Measurements from ENCODE around the gene PTGES2. TPM values are rescaled to one million over a fixed set of nuclear protein-coding genes. Genes with fewer than 3 reads are reported as not detected.

The PTGES2 gene
- total and polyA plus RNA-seq, 9 of the 15 experiments (the other 6 are each of a cell fraction or from before 2014, with no cell fraction given), result 2.4 to 196 (median 90.1) TPM

DNA sequence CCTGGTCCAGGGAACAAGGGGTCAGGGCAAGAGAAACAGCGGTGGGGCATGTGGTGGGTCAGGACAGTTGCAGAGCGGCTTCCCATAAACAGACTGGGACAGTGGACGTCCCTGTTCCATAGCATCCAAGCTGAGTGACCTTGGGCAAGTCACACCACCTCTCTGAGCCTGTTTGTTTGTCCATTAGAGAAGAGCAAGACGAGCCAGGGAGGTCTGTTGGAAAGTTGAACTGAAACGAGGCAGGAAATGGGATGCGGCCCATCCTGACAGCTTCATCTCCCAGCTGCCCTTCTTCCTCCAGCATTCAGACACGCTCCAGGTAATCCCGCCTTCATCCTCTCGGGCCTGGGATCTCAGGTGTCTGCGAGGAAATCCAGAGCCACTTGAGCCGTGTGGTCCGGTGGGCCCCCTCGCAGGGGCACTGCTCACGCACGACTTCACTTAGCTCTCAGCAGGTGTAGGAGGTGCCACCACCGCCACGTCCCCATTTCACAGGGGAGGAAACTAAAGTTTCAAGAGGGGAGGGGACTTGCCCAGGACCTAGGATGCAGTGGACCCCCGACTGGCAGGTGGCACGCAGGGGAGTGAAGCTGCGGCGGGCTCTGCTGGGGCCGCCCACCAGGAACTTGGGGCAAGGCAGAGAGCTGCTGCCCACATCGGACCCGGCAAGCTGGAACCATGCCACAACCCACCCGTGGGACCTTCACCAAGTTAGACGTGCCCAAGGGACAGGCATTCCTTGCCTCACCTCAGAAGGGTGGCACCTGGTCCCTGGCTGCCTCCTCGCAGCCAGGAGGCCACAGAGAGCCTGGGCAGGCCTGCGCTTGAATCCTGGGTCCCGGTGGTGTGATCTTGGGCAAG lies 13.0 kb downstream of the PTGES2 start:
- H3K9ac ChIP-seq (ENCODE audit: insufficient read depth in 1 of 2, low read depth in 2 of 2, low read length in 2 of 2), result peak overlapping the region; percentile 58 to 85
- no peak for FAIRE-seq
- no peak for ATAC-seq
- POLR2A ChIA-PET, result interaction anchor here (0.6 to 2.2 kb wide), 12 partner anchors 8 to 679 kb away, joined by 3 to 14 read pairs (median 4); no protein-coding TSS in a partner anchor
- no peak for TF ChIP-seq ILK (tag; IDR thresholded peaks at IDR 0.05; ENCODE audit: borderline replicate concordance, low read depth)
- TF ChIP-seq ZNF408 (CRISPR knock-in tag; IDR thresholded peaks at IDR 0.05; ENCODE audit: low read depth), result no peak
- TF ChIP-seq TCFL5 (CRISPR knock-in tag; conservative IDR thresholded peaks at IDR 0.05), result no peak
- TF ChIP-seq BCOR (IDR thresholded peaks at IDR 0.05), result peak; percentile 46
- TF ChIP-seq ERF (CRISPR knock-in tag; IDR thresholded peaks at IDR 0.05), result no peak
- TF ChIP-seq OTX1 (CRISPR knock-in tag; IDR thresholded peaks at IDR 0.05), result no peak
- TF ChIP-seq, protein P1, sequence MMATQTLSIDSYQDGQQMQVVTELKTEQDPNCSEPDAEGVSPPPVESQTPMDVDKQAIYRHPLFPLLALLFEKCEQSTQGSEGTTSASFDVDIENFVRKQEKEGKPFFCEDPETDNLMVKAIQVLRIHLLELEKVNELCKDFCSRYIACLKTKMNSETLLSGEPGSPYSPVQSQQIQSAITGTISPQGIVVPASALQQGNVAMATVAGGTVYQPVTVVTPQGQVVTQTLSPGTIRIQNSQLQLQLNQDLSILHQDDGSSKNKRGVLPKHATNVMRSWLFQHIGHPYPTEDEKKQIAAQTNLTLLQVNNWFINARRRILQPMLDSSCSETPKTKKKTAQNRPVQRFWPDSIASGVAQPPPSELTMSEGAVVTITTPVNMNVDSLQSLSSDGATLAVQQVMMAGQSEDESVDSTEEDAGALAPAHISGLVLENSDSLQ (IDR thresholded peaks at IDR 0.05), result no peak
- no peak for TF ChIP-seq CAMTA2 (CRISPR knock-in tag; conservative IDR thresholded peaks at IDR 0.05)
- TF ChIP-seq ARID1B (IDR thresholded peaks at IDR 0.05), result no peak
- TF ChIP-seq RB1 (IDR thresholded peaks at IDR 0.05; ENCODE audit: low read depth), result no peak
- TF ChIP-seq, protein P2, sequence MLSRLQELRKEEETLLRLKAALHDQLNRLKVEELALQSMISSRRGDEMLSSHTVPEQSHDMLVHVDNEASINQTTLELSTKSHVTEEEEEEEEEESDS (CRISPR knock-in tag; IDR thresholded peaks at IDR 0.05), result no peak
- TF ChIP-seq WHSC1 (IDR thresholded peaks at IDR 0.05; ENCODE audit: low read length), result peak; percentile 15
- TF ChIP-seq RBM25 (IDR thresholded peaks at IDR 0.05; ENCODE audit: low read depth, low read length, severe bottlenecking), result peak; percentile 40
- TF ChIP-seq ZFP36 (IDR thresholded peaks at IDR 0.05; ENCODE audit: low read depth, low read length, partially characterized antibody), result peak; percentile 47
- 0 out of 2 replicates have a peak, but pooled peaks have one; percentile 38 for TF ChIP-seq ZNF232 (CRISPR knock-in tag; IDR thresholded peaks at IDR 0.05)
- no peak for TF ChIP-seq ELF2 (CRISPR knock-in tag; IDR thresholded peaks at IDR 0.05)
- TF ChIP-seq ZNF282 (CRISPR knock-in tag; IDR thresholded peaks at IDR 0.05), result no peak
- TF ChIP-seq, protein P3, sequence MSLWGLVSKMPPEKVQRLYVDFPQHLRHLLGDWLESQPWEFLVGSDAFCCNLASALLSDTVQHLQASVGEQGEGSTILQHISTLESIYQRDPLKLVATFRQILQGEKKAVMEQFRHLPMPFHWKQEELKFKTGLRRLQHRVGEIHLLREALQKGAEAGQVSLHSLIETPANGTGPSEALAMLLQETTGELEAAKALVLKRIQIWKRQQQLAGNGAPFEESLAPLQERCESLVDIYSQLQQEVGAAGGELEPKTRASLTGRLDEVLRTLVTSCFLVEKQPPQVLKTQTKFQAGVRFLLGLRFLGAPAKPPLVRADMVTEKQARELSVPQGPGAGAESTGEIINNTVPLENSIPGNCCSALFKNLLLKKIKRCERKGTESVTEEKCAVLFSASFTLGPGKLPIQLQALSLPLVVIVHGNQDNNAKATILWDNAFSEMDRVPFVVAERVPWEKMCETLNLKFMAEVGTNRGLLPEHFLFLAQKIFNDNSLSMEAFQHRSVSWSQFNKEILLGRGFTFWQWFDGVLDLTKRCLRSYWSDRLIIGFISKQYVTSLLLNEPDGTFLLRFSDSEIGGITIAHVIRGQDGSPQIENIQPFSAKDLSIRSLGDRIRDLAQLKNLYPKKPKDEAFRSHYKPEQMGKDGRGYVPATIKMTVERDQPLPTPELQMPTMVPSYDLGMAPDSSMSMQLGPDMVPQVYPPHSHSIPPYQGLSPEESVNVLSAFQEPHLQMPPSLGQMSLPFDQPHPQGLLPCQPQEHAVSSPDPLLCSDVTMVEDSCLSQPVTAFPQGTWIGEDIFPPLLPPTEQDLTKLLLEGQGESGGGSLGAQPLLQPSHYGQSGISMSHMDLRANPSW (CRISPR knock-in tag; IDR thresholded peaks at IDR 0.05), result 0 out of 2 replicates have a peak, but pooled peaks have one; percentile 56
- 91% methylated on average over 29 of the region's 29 CpGs for WGBS (ENCODE audit: insufficient coverage, low coverage, missing lambda C conversion rate)
- in situ Hi-C loops (cut with MboI), result loop anchor here (5.0 kb wide), 1 partner anchor 177 kb away; the partner anchor contains the start of gene DPM2
- no TSS peak for BruUV-seq (replicated peaks)
- H3K4me1 ChIP-seq (replicated peaks in 1 of 2; ENCODE audit: control insufficient read depth in 2 of 2, insufficient read depth in 2 of 2, low read length in 2 of 2), result peaks cover 29 to 59% of the 10 kb centered on the region in 2 experiments; a peak in 4 of 5 replicates
- peaks cover 34% of the 10 kb centered on the region; the same call in 2 of the 3 replicates for H3K36me3 ChIP-seq (ENCODE audit: control insufficient read depth, insufficient read depth, low read length)
- H4K20me1 ChIP-seq (replicated peaks; ENCODE audit: control insufficient read depth, insufficient read depth, low read length), result no peaks in the 10 kb centered on the region
- H3K9me1 ChIP-seq (ENCODE audit: control insufficient read depth, insufficient read depth, low read length), result no peaks in the 10 kb centered on the region
- no peaks in the 10 kb centered on the region; the same call in 1 of the 2 replicates for H3K9me3 ChIP-seq (replicated peaks; ENCODE audit: control insufficient read depth, insufficient read depth, low read depth, low read length)
- H3K4me3 ChIP-seq, result no peak overlapping the region
- DNase-seq (ENCODE audit: extremely low read depth in 1 of 4, low spot score in 3 of 4), result no peak
- H3K79me2 ChIP-seq (ENCODE audit: control insufficient read depth, insufficient read depth, low read length), result no peaks in the 10 kb centered on the region; the same call in 2 of the 3 replicates
- no peaks in the 10 kb centered on the region for H3K27me3 ChIP-seq (ENCODE audit: control insufficient read depth in 2 of 2, insufficient read depth in 2 of 2, low read length in 2 of 2)
- H2AFZ ChIP-seq (ENCODE audit: low read depth, low read length), result peak overlapping the region; percentile 33
- CTCF ChIA-PET (ENCODE audit: low intra/inter-chr PET ratio), result no interaction called here
- peak overlapping the region; percentile 30; the same call in 1 of the 2 replicates for H3K4me2 ChIP-seq (ENCODE audit: insufficient read depth, low read length)
- H3K27ac ChIP-seq (ENCODE audit: extremely low read depth, low read depth, low read length), result peak overlapping the region; percentile 76
- intact Hi-C loops (cut with micrococcal nuclease), result loop anchor here (5.0 kb wide), 3 partner anchors 32 to 77 kb away; partner anchors contain the start of genes NAIF1 and SLC25A25
